Small intestine (tissue), 7 donors: ENCODE data around the gene PDGFC. TPM values are rescaled to one million over a fixed set of nuclear protein-coding genes. Genes with fewer than 3 reads are reported as not detected.

Experiments used
- DNase-seq, 2 donors: peaks; one replicate each; pipeline versions ENCODE4 v3.0.0 to v3.0.0-alpha.2; 2013
- FAIRE-seq: peaks from 2 replicates; lab custom pipeline; 2012; peaks lifted over from hg19 to GRCh38; lab: Jason Lieb, UNC
- H3K27ac ChIP-seq, 3 donors: one replicate each; pipeline ENCODE4 v1.5.1; 2013; ENCODE audit warnings: low read length in 2 of 3, mild to moderate bottlenecking in 2 of 3, control low read depth in 1 of 3, inconsistent platforms in 1 of 3, low read depth in 1 of 3, moderate library complexity in 1 of 3
- H3K27me3 ChIP-seq, 3 donors: one replicate each; pipeline ENCODE4 v1.6.1; 2013; ENCODE audit warnings: low read length in 3 of 3, inconsistent platforms in 1 of 3; ENCODE audit not compliant: control insufficient read depth in 3 of 3, insufficient read depth in 3 of 3
- H3K36me3 ChIP-seq, 3 donors: one replicate each; pipeline ENCODE4 v1.6.1; 2013; ENCODE audit warnings: low read length in 3 of 3, inconsistent platforms in 1 of 3, low read depth in 1 of 3, mild to moderate bottlenecking in 1 of 3, moderate library complexity in 1 of 3; ENCODE audit not compliant: control insufficient read depth in 3 of 3, insufficient read depth in 2 of 3
- H3K4me1 ChIP-seq, 3 donors: one replicate each; pipeline ENCODE4 v1.6.1; 2013; ENCODE audit warnings: low read length in 2 of 3, inconsistent platforms in 1 of 3, low read depth in 1 of 3, mild to moderate bottlenecking in 1 of 3, moderate library complexity in 1 of 3; ENCODE audit not compliant: control insufficient read depth in 3 of 3, insufficient read depth in 2 of 3
- H3K4me3 ChIP-seq, 3 donors: one replicate each; pipeline ENCODE4 v1.5.1; 2013; ENCODE audit warnings: low read length in 3 of 3, control low read depth in 1 of 3, inconsistent platforms in 1 of 3, low read depth in 1 of 3, mild to moderate bottlenecking in 1 of 3, moderate library complexity in 1 of 3
- H3K9me3 ChIP-seq, 2 donors: one replicate each; pipeline ENCODE4 v1.6.1; 2013; ENCODE audit warnings: low read depth in 1 of 2, low read length in 1 of 2; ENCODE audit not compliant: control insufficient read depth in 2 of 2, insufficient read depth in 1 of 2
- WGBS, 3 donors: extraction: QIAGEN DNeasy Blood & Tissue Kit; methylation state at CpG; one replicate each; pipeline ENCODE4 v1.1.7; 2013; 5-methylcytosine and 5-hydroxymethylcytosine counted together
- polyA plus RNA-seq, 4 donors: library from polyadenylated mRNA; stranded (reverse) in 3 of 4; unstranded in 1 of 4; fragments of 200-250 nt in 3 of 4; fragments of 120-200 nt in 1 of 4; gene quantifications; one replicate each; pipeline versions ENCODE4 v1.2.1 to v1.2.3, GENCODE V29; 2013
- donor health status: healthy with polysubstance abuse.
- donor health status: control.
- donor health status: control.
- donor health status: Bipolar disorder and iron deficiency.
- donor health status: healthy.

PDGFC gene
- polyA plus RNA-seq, 4 donors = 2.4 to 22.2 (median 3.2) TPM

DNA sequence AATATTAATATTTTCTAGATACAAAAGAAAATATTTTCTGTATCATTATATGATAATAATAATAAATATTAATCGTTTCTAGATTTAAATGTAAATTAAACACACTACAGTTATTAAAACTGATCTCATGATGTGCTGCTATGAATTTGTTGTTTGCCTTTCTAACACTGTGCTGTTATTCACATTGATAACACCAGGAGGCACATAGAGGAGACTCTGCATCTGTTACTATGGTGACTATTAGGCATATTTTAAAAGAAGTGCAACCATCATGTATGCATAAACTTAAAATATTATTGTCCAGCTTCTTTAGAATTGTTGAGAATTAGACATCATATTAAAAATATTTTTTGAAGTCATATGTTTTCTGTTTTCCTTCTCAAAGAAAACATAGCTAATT lies 11.8 kb upstream of the PDGFC start:
- Histone ChIP-seq H3K4me3 (no peak overlapping the region), H3K27ac (no peak overlapping the region), H3K9me3 (no peaks in the 10 kb centered on the region), H3K4me1 (no peaks in the 10 kb centered on the region), H3K36me3 (no peaks in the 10 kb centered on the region), H3K27me3 (no peaks in the 10 kb centered on the region)
- FAIRE-seq (peak; percentile 44), DNase-seq (no peak)
- 50 to 71% (median 71%) methylated on average over 1 of the region's 1 CpG for WGBS, 3 donors

DNA sequence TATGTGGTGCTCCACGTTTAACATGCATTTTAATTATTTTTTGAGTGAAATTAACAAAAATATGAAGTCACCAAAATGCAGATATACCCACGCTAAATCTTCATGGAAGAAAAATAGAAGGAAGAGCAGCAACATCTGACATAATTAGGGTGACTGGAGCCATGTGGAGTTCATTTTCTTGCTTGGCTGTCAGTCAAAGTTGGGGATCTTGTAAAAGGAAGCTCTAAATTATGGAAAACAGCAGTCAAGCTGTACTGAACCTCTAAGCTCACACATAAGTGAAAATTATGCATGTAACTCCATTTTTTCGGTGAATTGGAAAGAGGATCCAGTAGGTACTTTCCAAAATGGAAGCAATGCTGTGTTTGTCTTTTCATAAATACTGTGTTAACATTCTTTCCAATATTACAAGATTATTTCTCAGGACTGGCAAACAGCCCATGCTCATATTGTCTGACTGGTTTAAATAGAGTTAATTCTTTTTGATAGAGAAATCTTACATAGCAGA lies 9.7 kb upstream of the PDGFC start:
- WGBS, 3 donors = 55 to 68% (median 67%) methylated on average over 3 of the region's 3 CpGs
- Histone ChIP-seq H3K4me3 (no peak overlapping the region), H3K27ac (no peak overlapping the region), H3K36me3 (no peaks in the 10 kb centered on the region), H3K27me3 (no peaks in the 10 kb centered on the region), H3K4me1 (peaks cover 0 to 5% (median 0%) of the 10 kb centered on the region in 3 donors), H3K9me3 (no peaks in the 10 kb centered on the region)
- FAIRE-seq (no peak), DNase-seq (no peak)

GRCh38 chr4:156977435-156978160 lies 6.0 kb upstream of the PDGFC start:
- H3K4me1 ChIP-seq = peaks cover 0 to 17% (median 2%) of the 10 kb centered on the region in 3 donors
- no peaks in the 10 kb centered on the region for H3K27me3 ChIP-seq
- no peaks in the 10 kb centered on the region for H3K36me3 ChIP-seq
- DNase-seq (no peak), FAIRE-seq (no peak)
- no peaks in the 10 kb centered on the region for H3K9me3 ChIP-seq
- H3K27ac ChIP-seq = no peak overlapping the region
- WGBS, 3 donors = 70 to 79% (median 78%) methylated on average over 6 of the region's 6 CpGs
- H3K4me3 ChIP-seq = no peak overlapping the region

- Histone ChIP-seq H3K4me1 (peaks cover 0 to 23% (median 2%) of the 10 kb centered on the region in 3 donors), H3K9me3 (no peaks in the 10 kb centered on the region), H3K27ac (peak overlapping the region in 1 of 3 donors; percentile 26), H3K4me3 (no peak overlapping the region), H3K27me3 (no peaks in the 10 kb centered on the region), H3K36me3 (no peaks in the 10 kb centered on the region)
- DNase-seq (peak in 1 of 2 donors; percentile 31), FAIRE-seq (no peak)
- 24 to 58% (median 41%) methylated on average over 2 of the region's 2 CpGs for WGBS, 3 donors
Observed at GRCh38 chr4:156976147-156976546, 4.5 kb upstream of the PDGFC start.

DNA sequence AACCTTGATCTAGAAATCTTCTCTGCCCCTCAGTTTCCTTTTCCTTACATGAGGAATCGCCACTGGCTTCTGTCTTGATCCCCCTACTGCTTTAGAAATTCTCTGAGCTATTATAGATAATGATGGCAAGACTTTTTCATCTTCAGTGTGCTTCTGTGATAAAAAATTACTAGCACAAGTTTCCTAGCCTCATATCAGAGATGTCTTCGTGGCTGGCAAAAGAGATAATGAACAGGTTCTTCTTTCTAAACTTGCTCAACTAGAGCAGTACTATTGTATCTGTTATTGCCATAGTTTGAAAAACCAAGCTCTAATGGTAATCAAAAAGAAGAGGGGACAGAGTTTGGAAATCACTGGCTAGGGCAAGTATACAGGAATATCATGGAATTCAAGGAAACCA lies 4.1 kb upstream of the PDGFC start:
- WGBS, 3 donors = 57 to 70% (median 65%) methylated on average over 2 of the region's 2 CpGs
- Histone ChIP-seq H3K27ac (peak overlapping the region in 1 of 3 donors; percentile 26), H3K4me1 (peaks cover 0 to 23% (median 2%) of the 10 kb centered on the region in 3 donors), H3K9me3 (no peaks in the 10 kb centered on the region), H3K36me3 (no peaks in the 10 kb centered on the region), H3K4me3 (no peak overlapping the region), H3K27me3 (no peaks in the 10 kb centered on the region)
- DNase-seq = no peak
- FAIRE-seq = no peak

GRCh38 chr4:156974264-156974663 lies 2.7 kb upstream of the PDGFC start:
- no peaks in the 10 kb centered on the region for H3K9me3 ChIP-seq
- no peak overlapping the region for H3K27ac ChIP-seq
- 95 to 98% (median 95%) methylated on average over 1 of the region's 1 CpG for whole genome bisulfite sequencing, 3 donors
- H3K27me3 ChIP-seq = peaks cover 0 to 3% (median 0%) of the 10 kb centered on the region in 3 donors
- no peaks in the 10 kb centered on the region for H3K36me3 ChIP-seq
- DNase-seq = no peak
- H3K4me1 ChIP-seq = peaks cover 0 to 24% (median 2%) of the 10 kb centered on the region in 3 donors
- H3K4me3 ChIP-seq = no peak overlapping the region
- FAIRE-seq = no peak

- DNase-seq = peak in 1 of 2 donors; percentile 7
- peaks cover 0 to 31% (median 2%) of the 10 kb centered on the region in 3 donors for H3K4me1 ChIP-seq
- H3K4me3 ChIP-seq = peak overlapping the region in 2 of 3 donors; percentile 75 to 96
- H3K36me3 ChIP-seq = no peaks in the 10 kb centered on the region
- 13 to 23% (median 15%) methylated on average over 8 of the region's 8 CpGs for WGBS, 3 donors
- H3K9me3 ChIP-seq = no peaks in the 10 kb centered on the region
- peaks cover 0 to 3% (median 0%) of the 10 kb centered on the region in 3 donors for H3K27me3 ChIP-seq
- no peak for FAIRE-seq
- H3K27ac ChIP-seq = peak overlapping the region in 2 of 3 donors; percentile 49 to 84
Observed at GRCh38 chr4:156972379-156973015, 898 bp upstream of the PDGFC start.

DNA sequence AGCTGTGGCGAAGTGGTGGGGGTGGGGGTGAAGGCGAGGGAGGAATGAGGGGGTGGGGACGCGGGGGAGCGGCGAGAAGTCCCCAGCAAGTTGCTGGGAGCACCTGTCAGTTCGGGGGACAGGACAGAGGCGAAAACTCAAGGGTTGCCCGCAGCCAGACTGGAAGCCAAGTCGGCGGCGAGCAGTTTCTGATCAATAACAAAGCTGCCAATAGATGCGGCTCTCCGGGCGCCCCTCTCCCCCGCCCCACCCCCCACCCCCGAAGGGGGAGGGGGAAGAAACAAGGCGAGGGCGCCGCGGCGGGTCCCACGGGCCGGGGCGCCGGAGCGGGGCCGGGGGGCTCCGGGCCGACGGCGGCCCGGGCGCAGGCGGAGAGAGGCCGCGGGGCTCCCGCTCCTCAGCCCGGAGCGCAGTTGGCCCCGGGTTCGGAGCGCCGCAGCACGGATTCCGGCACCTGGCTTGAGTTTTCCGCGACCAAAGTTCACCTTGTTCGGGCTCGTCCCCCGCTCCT lies 379 bp downstream of the PDGFC start:
- FAIRE-seq = no peak
- Histone ChIP-seq H3K4me1 (peaks cover 0 to 25% (median 2%) of the 10 kb centered on the region in 3 donors), H3K27me3 (peaks cover 0 to 3% (median 0%) of the 10 kb centered on the region in 3 donors), H3K36me3 (no peaks in the 10 kb centered on the region), H3K4me3 (peak overlapping the region; percentile 54 to 96 (median 75)), H3K9me3 (no peaks in the 10 kb centered on the region), H3K27ac (peak overlapping the region; percentile 9 to 84 (median 81))
- DNase-seq = no peak
- WGBS, 3 donors = 1 to 3% (median 2%) methylated on average over 18 to 51 of the region's 51 CpGs
